GM21390 (cell line): Measurements from ENCODE around the gene PPP1R2.
"Not testable (repeated sequence)": the region's sequence is repeated elsewhere in the genome, so short reads cannot be mapped to it uniquely, and the experiment has no call there.

Experiments used
- ATAC-seq: cut with Tn5 transposase; IDR thresholded peaks from one replicate; pipeline ENCODE4 v1.9.1; 2021; ENCODE audit not compliant: unreplicated experiment

The PPP1R2 gene

DNA sequence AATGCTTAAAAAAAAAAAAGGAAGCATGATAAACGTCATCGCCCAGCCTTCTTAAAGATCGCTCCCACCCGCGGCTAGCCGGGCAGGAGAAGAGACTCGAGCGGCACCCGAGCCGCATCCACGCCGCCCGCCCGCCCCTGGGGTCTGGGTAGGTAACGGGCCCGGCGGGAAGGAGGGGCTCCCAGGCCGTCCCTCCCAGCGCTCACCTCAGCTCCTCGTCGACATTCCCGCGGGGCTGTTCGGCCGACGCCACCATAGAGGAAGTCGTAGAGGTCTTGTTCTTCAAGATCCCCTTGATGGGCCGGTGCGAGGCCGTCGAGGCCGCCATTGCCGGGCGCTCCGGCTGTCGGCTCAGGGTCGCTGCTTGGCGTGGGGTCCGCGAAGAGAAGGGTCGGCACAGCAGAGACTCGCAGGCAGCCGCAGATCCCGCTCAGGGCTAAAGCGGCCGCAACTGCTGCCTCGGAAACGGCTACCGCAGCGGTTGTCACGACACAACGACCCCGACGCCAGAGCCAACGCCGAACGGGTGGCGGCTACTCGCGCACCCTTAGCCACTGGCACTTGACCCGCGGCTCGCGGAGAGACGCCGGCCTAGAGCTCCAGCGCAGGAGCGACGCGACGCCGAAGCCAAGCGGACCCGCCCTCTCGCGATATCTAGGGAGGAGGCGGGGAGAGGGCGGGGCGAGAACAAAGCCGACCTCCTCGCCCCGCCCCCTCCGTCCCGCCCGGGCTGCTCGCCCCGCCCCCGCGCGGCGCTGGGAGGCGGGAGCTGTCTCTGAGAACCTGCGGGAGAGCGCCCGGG is at the start of gene PPP1R2:
Gene PPP1R2, minus strand, starts transcription at position 628 of the 802 bp plus-strand sequence. Its CDS starts 300 bp downstream, at position 328.
- ATAC-seq = peak; percentile 68

DNA sequence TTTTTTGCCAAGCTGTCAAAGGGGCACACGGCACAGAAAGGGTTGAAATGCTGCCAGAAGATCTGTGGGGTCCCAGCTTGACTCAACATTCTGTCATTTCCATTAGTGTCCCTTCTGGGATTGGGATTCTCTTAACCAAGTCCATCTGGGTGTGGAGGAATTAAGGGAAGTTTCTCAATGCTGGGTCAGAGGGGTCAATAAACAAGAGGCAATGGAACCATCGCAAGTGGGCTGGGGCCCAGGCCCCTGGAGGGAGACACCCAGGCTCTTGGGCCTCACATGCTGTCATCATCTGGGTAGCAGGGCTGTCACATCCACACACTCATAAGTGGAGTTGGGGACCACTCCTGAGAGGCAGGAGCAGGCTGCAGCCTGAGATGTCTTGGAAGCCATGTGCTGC is 48.7 kb upstream of the PPP1R2 start:
- no peak for ATAC-seq

DNA sequence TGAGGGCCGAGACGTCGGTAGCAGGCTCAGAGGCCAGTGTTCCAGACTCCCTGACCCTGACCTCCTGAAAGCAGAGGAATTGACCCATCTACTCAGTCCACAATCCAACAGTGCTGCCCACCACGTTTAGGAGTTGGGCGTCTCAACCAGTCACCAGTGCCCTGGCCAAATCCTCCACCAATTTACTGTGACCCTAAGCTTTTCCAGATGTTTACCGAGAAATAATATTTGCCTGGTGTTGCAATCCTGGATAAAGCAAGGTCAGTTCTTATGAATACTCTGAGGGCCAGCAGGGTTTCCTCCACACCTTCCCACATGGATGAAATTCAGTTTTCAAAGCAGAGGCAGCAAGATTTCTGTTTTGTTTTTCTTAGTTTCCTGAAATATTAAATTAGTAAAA is 48.1 kb upstream of the PPP1R2 start:
- no peak for ATAC-seq

DNA sequence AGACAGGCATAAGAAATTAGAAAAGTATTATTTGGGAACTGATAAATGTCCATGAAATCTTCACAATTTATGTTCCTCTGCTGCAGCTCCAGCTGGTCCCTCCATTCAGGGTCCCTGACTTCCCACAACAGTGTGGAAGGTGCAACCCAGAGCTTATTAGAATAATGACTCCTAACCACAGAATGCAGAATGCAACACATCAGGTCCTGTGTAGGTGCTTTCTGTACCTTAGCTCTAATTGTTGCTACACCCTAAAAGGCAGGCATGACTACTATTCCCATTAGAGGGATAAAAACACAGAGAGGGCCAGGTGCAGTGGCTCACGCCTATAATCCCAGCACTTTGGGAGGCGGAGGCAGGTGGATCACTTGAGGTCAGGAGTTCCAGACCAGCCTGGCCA is 47.3 kb upstream of the PPP1R2 start:
- not testable (repeated sequence) for ATAC-seq

DNA sequence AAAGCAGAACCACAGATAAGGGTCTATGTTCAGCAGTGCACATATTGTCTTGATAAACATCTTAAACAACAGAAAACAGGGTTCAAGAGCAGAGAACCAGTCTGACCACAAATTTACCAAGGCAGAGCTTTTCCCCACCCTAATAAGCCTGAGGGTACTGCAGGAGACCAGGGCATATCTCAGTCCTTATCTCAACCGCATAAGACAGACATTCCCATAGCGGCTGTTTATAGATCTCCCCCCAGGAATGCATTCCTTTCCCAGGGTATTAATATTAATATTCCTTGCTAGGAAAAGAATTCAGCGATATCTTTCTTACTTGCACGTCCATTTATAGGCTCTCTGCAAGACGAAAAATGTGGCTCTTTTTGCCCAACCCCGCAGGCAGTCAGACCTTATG is 46.7 kb upstream of the PPP1R2 start:
- not testable (repeated sequence) for ATAC-seq

DNA sequence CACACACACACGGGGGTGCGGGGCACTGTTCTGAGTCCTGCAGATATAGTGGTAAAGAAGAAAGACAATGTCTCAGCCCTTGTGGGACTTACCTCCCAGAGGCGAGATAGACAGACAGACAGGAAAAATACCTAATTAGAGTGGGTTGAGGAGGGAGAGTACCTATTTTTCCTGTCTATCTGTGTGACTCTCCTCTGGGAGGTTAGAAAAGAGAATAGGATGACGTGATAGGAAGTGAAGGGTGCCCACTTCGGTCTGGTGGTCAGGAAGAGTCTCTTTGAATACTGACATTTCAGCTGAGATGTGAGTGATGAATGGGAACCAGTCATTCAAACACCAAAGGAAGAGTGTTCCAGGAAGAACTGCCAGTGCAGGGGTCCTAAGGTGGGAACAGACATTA is 44.7 kb upstream of the PPP1R2 start:
- ATAC-seq = no peak

DNA sequence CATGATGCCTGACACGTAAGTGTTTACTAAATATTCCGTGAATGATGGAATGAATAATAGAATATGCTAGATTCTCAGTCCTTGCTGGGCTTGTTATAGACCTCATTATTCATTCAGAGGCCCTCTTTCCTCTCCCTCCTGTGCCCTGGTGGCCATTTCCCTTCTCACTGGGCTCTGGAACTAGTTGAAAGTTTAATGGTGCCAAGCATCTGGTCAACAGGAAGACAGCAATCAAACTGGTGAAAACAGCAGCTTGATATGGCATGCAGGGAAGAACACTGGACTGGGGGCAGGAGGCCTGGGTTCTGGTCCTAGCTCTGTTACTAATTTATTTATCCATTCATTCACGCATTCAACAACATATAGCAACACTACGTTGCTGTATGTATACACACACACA is 44.3 kb upstream of the PPP1R2 start:
- no peak for ATAC-seq

DNA sequence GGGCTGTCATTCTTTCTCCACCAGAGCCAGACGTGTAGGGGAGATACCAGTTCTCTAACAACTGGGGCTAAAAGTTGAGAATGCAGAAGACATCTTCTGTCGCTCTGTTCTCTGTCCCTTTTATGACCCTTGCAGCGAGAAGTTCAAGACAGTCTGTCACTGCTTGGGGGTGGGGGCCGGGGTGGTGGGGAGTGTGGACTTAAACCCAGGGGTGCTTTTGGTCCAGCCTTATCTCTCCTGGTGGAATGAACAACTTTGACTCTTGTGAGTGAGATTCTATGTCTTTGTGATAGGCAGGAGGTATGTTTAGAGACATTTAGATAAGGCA is 41.4 kb upstream of the PPP1R2 start:
- ATAC-seq = no peak

DNA sequence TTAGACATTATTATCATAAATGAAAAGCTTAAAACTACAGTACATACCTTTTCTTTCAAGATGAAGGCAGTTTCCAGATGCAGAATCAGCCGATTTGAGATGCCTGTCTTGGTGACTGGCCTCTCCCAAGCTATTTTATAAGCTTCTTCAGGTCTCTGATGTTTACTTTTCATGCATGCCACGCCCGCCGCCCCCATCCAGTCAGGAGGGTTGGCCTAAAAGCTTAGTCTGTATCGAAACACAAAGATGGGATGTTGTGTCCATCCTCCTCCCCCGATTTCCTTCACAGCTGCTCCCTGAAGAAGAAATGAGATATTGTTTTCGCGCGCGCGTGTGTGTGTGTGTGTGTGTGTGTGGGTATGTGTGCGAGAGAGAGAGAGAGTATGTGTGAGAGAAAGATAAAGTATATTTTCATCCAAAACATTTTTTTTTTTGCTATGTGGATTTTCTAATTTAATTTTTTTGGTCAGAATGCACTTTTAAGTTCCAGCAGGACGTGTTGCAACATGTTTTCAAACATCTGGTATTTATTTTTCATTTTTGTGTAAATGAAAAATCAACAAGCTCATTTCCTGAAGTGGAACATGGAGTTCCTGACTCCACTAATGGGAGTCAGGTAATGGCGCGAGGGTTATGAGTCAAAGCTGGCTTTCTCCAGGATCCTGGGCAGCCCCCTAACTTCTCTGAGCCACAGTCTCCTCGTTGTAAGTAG is 40.9 kb upstream of the PPP1R2 start, which contains the start of gene APOD:
Gene APOD, minus strand, starts transcription at position 110 of the 712 bp plus-strand sequence. CDS start 4,479 bp downstream, outside the sequence.
- no peak for ATAC-seq

DNA sequence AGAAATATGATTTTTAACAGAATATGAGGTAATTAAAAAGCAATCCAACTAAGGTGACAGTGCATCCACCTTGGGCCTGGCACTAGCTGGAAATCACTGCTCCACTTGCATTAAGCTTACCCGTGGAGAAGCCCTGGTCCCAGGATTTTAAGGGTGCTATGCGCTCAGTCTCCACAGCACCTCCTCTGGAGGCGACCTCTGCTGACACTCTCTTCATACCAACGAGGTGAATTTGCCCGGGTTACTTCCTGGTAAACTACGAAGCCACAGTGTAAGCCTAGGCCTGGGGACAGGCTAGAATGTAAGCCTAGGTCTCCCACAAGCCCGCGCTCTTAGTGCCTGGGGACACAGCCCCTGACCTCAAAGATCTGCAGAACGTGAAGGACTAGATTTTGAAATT is 39.8 kb upstream of the PPP1R2 start:
- ATAC-seq = no peak

DNA sequence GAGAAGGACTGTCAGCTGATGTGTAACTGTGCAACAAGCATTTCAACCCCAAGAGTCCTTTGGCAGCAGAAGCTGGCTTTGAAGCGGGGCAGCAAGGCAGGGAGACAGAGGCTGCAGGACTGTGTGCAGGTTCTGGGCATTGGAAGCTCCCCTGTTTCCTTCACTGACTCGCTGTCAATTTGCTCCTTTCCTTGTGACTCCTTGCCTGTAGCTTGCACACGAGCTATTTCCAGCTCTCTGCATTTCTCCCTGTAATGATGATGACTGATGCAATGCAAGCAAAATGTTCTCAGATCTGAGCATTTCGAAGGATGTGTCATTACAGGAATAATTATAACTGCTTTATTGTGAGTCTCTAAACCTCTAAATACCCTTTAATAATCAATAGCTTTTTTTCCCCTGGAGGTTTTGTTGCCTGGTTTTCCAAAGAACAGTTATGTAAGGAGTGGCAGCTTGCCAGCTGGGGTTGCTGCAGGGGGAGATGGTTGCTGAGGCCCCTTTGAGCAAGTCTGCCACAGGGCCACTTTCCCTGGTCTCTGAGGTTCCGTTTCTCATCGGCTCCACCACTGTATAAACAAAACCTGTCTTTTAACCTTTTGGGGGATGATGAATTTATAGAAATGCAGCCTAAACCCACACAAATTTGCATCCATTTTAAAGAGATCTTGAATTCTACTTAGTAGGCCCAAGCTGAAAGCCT is 37.8 kb upstream of the PPP1R2 start:
- ATAC-seq = no peak

DNA sequence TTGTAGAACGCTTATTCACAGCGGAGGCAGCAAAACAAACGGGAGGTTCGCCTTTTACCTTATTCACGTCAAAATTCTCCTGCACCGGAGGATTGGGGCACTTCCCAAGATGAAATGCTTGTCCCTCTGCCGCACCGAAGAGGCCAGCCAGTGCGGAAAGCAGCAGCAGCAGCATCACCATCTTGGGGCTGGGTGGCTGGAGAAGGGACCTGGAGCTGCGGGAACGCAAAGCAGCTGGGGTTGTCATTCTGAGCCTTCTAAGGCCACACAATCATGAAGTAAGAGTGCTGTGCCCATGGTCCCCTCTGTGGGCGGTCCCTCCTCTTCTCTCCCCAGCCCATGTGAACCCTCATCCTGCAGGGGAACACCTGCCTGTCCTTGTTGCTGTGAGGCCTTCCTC is 36.2 kb upstream of the PPP1R2 start:
- ATAC-seq = no peak

DNA sequence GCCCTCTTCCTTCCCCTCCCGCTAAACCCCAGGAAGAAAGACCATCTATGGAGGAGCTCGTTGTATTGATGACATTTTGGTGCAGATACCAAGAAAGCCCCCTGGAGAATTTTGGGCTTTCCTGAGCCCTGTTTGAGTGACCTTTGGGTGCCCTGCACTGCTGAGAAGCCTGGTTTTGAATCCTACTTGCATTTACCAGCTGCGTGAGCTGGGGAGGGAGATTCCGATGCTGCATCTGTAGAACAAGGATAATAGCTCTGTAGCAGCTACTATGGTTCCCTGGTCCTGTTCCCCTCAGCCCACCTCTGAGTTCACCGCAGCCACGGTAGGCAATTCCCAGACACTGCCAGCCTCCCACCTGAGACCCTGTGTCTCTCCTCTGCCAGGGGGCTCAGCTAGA is 35.4 kb upstream of the PPP1R2 start:
- no peak for ATAC-seq

DNA sequence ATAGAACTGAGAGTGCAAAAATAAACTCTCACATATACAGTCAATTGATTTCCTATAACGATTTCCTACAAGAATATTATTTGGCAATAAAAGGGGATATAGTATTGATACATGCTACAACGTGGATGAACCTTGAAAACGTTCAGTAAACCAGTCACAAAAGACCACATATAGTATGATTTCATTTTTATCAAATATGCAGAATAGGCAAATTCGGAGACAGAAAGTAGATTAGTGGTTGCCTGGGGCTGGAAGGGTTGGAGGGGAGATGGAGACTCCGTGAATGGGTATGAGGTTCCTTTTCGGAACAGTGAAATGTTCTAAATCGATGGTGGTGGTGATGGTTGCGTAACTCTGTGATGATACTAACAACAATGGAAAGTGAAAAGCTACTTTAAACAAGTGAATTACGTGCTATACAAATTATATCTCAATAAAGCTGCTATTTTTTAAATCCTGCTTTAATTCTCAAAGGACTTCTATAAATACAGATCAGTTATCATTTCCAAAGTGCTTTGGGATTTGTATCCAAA is 34.6 kb upstream of the PPP1R2 start:
- ATAC-seq = no peak

DNA sequence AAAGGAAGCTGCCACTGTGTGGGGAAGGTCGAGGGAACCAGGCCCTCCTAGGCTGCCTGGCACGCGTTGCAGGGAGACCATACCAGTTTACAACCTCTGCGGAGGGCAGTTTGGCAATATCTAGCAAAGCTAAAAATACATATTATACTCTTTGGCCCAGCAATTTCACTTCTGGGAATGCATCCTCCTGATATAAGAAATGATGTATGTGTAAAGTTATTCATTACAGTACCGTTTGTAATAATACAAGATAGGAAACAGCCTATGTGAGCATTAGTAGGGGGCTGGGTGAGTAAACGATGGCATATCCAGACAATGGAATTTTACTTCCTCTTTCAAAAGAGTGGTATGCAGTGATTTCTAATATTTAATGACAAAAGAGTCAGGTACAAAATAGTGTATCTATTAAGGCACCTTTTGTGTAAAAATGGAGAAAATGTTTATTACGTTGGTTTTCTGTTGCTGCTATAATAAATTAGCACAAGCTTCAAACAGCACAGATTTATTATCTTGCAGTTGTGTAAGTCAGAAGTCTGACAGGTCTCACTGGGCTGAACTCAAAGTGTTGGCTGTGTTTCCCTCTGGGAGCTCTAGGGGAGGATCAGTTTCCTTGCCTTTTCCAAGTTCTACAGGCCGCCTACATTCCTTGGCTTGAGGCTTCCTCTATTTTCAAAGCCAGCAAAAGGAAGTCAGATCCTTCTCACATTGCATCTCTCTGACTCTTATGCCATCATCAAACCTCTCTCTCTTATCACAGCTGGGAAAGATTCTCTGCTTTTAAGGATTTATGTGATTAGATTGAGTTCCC is 31.6 kb upstream of the PPP1R2 start:
- no peak for ATAC-seq

DNA sequence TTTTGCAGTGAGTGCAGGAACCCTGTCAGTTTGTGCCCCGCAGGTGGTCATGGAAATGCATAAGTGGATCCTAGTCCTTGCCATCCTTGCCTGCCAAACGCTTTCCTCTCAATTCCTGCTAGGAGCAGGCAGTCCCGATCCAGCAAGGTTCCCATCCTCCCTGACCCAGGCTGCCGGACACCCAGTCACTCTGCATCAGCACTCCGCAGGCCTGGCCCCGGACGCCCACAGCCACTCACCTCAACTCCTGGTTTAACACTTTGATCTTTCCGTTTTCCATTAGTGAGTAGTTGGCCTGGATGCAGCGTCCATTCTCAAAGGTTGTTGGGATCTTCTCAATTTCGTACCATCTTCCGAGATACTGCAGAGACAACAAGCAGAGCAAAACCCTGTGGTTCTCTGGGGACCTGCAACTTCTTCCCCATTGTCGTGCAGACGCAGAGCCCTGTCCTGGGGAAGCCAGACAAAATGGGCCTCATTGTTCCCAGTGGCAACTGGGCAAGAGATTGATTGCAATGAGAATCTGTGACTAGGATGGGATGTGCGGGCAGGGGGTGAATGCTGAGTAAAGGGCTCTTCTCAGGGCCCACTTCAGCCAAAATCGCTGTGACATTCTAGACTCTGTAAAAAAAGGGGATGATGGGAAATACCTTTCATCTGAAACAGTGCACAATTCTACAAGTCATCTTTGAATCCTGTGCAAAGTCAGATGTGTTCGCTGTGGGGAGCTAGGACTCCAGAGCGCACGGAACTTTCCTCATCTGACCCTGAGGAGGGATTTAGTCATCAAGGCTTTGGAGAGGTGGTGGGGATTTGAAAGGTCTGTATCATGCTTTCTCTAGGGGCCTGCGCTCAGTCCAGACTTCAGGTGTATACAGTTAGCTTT is 30.7 kb upstream of the PPP1R2 start:
- no peak for ATAC-seq

DNA sequence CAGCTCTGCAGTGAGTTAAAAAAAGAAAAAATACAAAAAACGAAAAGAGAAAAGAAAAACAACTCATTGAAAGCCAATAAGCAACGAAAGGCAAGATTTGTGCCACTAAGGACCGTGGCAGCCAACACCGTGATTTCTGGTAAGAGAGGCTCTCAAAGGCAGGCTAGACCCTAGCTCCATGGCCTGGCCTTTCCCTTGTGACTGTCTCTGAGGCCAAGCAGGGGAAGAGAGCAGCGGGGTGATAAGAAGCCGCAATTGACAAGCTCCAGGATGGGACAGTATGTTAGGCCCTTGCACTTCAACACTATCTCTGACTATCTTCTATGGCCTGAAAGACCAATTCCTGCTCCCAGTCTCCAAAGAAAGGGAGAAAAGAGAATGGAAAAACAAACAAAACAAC is 28.2 kb upstream of the PPP1R2 start:
- no peak for ATAC-seq

DNA sequence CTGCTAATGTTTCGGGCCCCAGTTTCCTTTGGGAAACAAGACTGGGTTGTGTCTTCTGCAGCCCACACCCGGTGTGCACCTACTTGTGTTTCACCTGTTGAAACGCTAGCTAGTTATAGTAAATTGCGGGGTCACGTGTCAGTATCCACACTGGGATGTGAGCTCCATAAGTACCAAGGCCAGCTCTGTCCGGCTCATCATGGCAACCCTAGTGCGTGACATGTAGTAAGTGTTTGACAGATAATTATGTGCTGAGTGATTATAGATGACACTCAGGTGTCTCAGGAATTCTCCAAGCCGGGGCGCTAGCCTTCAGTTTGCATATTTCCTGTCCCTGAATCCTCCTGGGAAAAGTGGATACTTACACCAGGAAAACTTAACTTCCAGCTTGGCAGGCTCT is 27.8 kb upstream of the PPP1R2 start:
- ATAC-seq = no peak

DNA sequence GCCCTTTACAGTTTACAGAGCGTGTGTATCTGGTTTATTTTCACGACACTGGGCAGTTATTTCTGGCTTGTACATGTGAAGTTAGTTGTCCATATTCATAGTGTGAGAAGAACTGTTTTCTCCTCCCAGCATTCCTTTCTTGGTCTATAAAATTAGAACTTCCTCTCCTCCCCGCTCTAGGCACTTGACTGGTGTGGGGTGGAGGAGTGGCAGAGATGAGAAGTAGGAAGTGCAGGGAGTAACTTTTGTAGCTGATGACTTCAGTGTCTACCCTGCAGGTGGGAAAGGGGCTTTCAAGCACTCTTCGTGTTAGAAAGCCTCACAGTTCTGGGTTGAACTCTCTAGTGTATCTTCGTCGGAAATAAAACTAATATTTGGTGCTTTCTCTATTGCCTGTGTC is 27.2 kb upstream of the PPP1R2 start:
- no peak for ATAC-seq

DNA sequence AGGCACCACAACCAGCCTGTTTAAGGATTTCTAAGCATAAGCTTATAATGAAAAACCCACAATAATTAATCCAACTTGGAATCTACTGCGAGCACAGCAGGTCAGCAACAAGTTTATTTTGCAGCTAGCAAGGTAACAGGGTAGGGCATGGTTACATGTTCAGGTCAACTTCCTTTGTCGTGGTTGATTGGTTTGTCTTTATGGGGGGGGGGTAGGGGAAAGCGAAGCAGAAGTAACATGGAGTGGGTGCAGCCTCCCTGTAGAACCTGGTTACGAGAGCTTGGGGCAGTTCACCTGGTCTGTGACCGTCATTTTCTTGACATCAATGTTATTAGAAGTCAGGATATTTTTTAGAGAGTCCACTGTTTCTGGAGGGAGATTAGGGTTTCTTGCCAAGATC is 25.5 kb upstream of the PPP1R2 start:
- ATAC-seq = no peak
